ENCODE results near the gene TRPV5. TPM values are rescaled to one million over a fixed set of nuclear protein-coding genes. Genes with fewer than 3 reads are reported as not detected.
"Not testable (repeated sequence)": the region's sequence is repeated elsewhere in the genome, so short reads cannot be mapped to it uniquely, and the experiment has no call there.

TRPV5 gene
- 0.15 TPM for polyA plus RNA-seq (ENCODE audit: insufficient read length)

GRCh38 chr7:142933624-142934023 lies at the start of gene TRPV5:
Gene TRPV5 (minus strand): TSS chr7:142933746. CDS start chr7:142933459, 287 bp downstream.
- DNase-seq (ENCODE audit: low read depth), result no peak

- not testable (repeated sequence) for DNase-seq (ENCODE audit: low read depth)
These were observed 44.9 kb upstream of the TRPV5 start for GRCh38 chr7:142978402-142978801.

GRCh38 chr7:142974626-142975025 lies 41.1 kb upstream of the TRPV5 start:
- no peak for DNase-seq (ENCODE audit: low read depth)

GRCh38 chr7:142969183-142969582 lies 35.6 kb upstream of the TRPV5 start:
- no peak for DNase-seq (ENCODE audit: low read depth)

GRCh38 chr7:142968229-142968628 lies 34.7 kb upstream of the TRPV5 start:
- no peak for DNase-seq (ENCODE audit: low read depth)

- DNase-seq (ENCODE audit: low read depth), result no peak
These were observed 31.1 kb upstream of the TRPV5 start for GRCh38 chr7:142964502-142965246.

- DNase-seq (ENCODE audit: low read depth), result no peak
These were observed 30.4 kb upstream of the TRPV5 start for GRCh38 chr7:142963993-142964392.

- no peak for DNase-seq (ENCODE audit: low read depth)
These were observed 29.4 kb upstream of the TRPV5 start for GRCh38 chr7:142962991-142963390.

- DNase-seq (ENCODE audit: low read depth), result no peak
These were observed 28.7 kb upstream of the TRPV5 start, which contains the start of gene KEL for GRCh38 chr7:142961973-142962926. Gene KEL (minus strand): TSS chr7:142962363. CDS start chr7:142962206, 157 bp downstream.

GRCh38 chr7:142961595-142961972 lies 28.0 kb upstream of the TRPV5 start:
- no peak for DNase-seq (ENCODE audit: low read depth)

GRCh38 chr7:142960955-142961512 lies 27.5 kb upstream of the TRPV5 start:
- DNase-seq (ENCODE audit: low read depth), result no peak

- no peak for DNase-seq (ENCODE audit: low read depth)
These were observed 25.7 kb upstream of the TRPV5 start for GRCh38 chr7:142959202-142959601.

- no peak for DNase-seq (ENCODE audit: low read depth)
These were observed 24.2 kb upstream of the TRPV5 start for GRCh38 chr7:142957723-142958122.

- DNase-seq (ENCODE audit: low read depth), result no peak
These were observed 23.5 kb upstream of the TRPV5 start for GRCh38 chr7:142956951-142957623.

GRCh38 chr7:142954680-142955268 lies 21.2 kb upstream of the TRPV5 start:
- DNase-seq (ENCODE audit: low read depth), result no peak

GRCh38 chr7:142950235-142950634 lies 16.7 kb upstream of the TRPV5 start:
- DNase-seq (ENCODE audit: low read depth), result no peak

- DNase-seq (ENCODE audit: low read depth), result no peak
These were observed 15.1 kb upstream of the TRPV5 start for GRCh38 chr7:142948603-142949002.

GRCh38 chr7:142945001-142945400 lies 11.5 kb upstream of the TRPV5 start:
- no peak for DNase-seq (ENCODE audit: low read depth)

- no peak for DNase-seq (ENCODE audit: low read depth)
These were observed 10.2 kb upstream of the TRPV5 start for GRCh38 chr7:142943706-142944268.

- DNase-seq (ENCODE audit: low read depth), result no peak
These were observed 9.2 kb upstream of the TRPV5 start for GRCh38 chr7:142942746-142943145.

GRCh38 chr7:142941541-142941940 lies 8.0 kb upstream of the TRPV5 start:
- no peak for DNase-seq (ENCODE audit: low read depth)

All from forelimb muscle (tissue), 1 donor.